ENCODE results near the gene INKA1.

DNA sequence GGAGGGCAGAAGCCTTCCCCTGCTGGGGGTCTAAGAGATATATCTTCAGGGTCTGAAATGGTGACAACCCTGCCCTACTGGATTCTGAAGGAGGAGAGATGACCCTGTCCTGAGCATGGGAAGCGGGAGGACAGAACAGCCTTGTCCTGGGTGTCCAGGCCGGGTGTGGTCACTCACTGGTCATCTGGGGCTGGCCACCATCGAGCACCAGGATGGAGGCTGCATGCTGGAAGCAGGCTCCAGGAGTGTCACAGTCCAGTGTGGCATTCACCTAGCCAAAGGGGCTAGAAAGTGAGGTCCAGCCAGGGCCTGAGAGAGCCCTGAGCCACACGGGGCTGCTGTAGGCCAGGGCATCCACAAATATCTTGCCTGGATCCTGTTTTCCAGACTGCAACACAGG lies 8.6 kb upstream of the INKA1 start:
- TF ChIP-seq, protein P1, sequence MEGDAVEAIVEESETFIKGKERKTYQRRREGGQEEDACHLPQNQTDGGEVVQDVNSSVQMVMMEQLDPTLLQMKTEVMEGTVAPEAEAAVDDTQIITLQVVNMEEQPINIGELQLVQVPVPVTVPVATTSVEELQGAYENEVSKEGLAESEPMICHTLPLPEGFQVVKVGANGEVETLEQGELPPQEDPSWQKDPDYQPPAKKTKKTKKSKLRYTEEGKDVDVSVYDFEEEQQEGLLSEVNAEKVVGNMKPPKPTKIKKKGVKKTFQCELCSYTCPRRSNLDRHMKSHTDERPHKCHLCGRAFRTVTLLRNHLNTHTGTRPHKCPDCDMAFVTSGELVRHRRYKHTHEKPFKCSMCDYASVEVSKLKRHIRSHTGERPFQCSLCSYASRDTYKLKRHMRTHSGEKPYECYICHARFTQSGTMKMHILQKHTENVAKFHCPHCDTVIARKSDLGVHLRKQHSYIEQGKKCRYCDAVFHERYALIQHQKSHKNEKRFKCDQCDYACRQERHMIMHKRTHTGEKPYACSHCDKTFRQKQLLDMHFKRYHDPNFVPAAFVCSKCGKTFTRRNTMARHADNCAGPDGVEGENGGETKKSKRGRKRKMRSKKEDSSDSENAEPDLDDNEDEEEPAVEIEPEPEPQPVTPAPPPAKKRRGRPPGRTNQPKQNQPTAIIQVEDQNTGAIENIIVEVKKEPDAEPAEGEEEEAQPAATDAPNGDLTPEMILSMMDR (IDR thresholded peaks at IDR 0.05): no peak
- TF ChIP-seq POLR2A (IDR thresholded peaks at IDR 0.05): no peak

Data from tibial nerve (tissue), 3 donors.